ENCODE measurements around the gene PDLIM3.
"Not testable (repeated sequence)": the region's sequence is repeated elsewhere in the genome, so short reads cannot be mapped to it uniquely, and the experiment has no call there.

The PDLIM3 gene

GRCh38 chr4:185534866-185535611 is at the start of gene PDLIM3:
TSS of gene PDLIM3 (minus strand) at chr4:185535507. CDS start at chr4:185535434, 73 bp downstream.
- DNase-seq = no peak

DNA sequence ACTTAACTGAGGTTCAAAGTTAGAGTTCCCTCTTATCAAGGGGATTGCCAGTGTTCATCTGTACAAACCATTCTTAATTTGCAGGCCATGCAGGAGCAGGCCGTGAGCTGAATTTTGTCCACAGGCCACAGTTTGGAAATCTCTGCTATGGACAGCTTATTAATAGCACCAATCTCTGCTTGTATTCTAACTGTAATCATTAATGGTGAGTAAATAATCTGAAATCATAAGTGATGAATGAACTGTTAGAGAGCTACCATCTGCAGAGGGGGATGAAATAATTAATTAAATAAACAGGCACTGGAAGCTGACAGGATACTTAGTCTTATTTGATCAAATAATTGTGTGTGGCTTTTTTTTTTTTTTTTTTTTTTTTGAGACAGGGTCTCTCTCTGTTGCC is 48.5 kb upstream of the PDLIM3 start:
- DNase-seq = no peak

GRCh38 chr4:185582651-185583400 is 47.5 kb upstream of the PDLIM3 start:
- no peak for DNase-seq

- DNase-seq = no peak
These were observed 45.4 kb upstream of the PDLIM3 start for GRCh38 chr4:185580699-185581098.

- DNase-seq = no peak
These were observed 43.0 kb upstream of the PDLIM3 start for GRCh38 chr4:185578284-185578683.

DNA sequence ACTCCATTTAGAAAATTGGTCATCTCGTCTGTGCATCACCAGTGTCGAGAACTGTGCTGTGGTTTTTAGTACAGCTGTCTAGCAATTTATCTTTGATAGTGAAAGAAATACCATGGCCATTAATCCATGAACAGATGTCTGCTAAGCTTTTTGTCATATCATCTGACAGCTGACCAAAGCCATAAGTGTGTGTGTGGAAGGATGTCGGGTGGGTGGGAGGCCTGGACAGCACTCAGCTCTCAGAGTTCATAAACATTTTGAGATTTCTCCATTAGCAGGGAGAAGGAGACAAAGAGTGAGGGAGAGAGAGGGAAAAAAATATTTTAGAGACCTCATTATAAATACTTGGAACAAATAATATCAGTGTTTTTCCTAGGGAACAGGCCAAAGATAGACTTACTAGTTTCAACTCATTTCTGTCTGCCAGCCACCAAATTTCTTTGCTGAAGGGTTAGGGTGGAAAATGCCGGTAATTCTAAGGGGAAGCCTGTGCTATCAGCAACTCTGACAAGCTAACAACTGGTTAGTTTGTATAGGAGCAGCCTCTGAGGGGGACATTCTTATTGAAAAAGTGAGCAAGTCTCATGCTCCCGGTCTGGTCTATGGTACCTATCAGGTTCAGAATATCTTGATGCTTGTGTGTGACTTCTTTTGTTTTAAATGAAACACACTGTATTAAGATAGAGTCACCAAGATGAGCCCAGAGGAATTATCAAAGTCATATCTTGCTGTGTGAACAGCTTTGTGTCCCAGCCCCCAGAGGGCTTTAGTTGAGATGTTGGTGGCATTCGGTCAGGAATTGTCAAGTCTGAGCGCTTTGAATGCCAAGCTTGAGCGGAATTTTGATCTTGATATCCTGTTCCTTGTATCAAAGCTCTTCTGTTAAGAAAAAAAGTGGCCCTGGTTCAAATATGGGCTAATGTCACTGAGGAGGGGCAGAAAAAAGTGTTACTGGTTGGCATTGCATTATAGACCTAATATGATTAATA is 41.9 kb upstream of the PDLIM3 start:
- no peak for DNase-seq

- no peak for DNase-seq
These were observed 41.1 kb upstream of the PDLIM3 start for GRCh38 chr4:185576314-185576961.

GRCh38 chr4:185573651-185574199 is 38.4 kb upstream of the PDLIM3 start:
- no peak for DNase-seq

GRCh38 chr4:185570727-185571126 is 35.4 kb upstream of the PDLIM3 start:
- no peak for DNase-seq

DNA sequence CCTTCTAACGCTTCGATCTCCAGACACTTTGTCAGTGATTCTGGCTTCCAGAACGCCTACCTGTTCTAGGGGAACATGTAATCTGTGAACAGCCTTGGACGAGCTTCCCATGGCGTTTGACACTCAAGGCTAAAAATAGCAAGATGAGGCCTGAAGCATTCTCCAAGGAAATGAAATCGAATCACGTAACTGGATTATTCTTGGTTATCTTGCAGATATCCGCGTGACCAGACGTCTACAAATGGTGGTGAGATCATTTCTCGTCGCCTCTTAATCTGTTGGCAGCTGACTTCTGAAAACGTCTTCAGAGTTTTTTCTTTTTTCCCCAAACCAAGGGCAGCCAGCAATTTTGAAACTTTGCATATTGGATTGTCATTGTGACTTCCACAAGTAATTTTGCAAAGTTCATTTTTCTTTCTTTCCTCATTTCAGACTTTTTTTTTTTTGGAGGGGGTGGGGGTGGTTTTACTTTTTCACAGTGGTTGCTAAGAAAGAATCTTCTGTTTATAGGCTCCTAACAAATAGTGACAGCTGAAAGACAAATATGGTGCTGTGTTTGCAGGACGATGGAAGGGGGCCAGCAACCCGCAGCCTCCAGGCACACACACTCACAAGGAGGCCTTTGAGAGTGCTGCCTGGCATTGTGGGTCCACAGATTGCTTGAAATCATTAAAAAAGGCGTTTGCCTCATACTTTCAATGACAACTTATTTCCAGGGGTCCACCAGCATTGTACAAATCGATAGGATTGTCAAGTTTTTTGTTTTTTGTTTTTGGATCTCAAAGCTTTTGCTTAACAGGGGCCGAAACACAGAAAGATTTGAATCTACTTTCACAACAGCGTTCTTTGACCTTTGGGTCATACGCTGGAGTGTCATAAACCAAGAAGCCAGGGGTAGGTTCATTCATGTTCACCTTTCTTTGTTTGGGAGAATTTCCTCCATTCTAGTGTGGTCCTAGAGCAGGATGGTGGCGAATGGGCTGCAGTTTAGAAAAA is 32.4 kb upstream of the PDLIM3 start:
- no peak for DNase-seq

GRCh38 chr4:185566972-185567371 is 31.7 kb upstream of the PDLIM3 start:
- no peak for DNase-seq

DNA sequence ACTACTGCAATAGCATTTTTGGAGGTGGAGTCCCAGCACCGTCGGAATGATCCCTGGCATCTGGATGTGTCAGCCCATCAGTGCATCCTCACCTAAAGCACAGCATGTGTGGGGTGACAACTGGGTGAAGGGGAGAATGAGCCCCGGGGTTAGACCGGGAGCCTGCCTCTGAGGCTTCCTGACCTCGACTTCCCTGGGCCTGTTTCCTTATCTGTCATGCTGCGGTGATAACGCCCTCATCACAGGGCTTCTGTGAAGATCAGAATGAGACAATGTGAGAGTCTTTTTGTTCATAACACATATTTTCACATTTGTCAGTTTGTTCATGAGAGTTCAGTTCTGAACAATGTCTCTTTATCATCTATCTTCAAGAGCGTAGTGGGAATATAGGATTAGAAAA is 31.1 kb upstream of the PDLIM3 start:
- DNase-seq = no peak

DNA sequence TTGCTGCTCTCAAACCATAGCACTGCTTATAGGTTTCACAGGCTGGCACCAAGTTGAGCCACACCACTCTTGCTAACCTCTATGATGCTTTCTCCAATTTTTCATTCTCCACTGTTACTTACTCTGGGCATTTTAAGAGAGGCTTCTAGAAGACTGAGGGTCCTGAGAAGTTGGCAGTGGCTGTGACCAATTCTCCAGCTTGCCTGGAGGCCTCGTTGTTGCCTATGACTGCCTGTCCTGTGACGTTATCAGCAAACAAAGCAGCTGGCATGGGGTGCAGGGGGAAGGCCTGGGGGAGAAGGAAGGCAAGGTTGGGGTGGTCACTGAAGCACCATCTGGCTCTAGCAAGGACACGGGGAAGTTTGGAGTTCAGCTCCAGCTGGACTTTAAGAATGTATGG is 30.4 kb upstream of the PDLIM3 start:
- DNase-seq = no peak

DNA sequence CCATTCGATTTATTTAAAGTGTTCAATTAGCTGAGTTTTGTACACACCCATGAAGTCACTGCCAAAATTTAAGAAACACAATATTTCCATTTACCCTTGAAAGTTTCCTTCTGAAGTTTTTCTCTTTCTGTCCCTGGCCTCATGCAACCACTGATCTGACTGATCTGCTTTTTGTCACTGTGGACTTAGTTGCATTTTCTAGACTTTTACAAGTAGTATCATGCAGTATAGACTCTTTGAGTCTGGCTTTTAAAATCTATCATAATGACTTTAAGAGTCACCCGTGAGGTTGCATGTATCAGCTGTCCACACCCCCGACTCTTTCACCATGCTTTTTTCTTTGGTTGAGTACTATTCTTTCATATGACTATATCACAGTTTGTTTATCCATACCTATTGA is 29.0 kb upstream of the PDLIM3 start:
- DNase-seq = no peak

DNA sequence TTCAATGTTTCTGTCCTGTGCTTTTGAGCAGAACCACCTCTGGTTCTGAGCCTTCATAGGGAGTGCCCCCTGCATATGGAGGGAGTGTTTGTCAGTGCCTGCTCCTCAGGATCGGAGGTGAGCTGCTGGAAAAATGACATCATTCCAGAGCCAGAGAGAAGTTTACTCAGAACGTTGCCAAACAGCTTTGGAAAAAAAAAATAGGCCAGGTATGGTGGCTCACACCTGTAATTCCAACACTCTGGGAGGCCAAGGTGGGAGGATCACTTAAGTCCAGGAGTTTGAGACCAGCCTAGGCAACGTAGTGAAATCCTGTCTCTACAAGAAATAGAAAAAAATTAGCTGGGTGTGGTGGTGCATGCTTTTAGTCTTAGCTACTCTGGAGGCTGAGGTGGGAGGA is 27.2 kb upstream of the PDLIM3 start:
- DNase-seq = no peak

GRCh38 chr4:185560316-185560715 is 25.0 kb upstream of the PDLIM3 start:
- DNase-seq = no peak

DNA sequence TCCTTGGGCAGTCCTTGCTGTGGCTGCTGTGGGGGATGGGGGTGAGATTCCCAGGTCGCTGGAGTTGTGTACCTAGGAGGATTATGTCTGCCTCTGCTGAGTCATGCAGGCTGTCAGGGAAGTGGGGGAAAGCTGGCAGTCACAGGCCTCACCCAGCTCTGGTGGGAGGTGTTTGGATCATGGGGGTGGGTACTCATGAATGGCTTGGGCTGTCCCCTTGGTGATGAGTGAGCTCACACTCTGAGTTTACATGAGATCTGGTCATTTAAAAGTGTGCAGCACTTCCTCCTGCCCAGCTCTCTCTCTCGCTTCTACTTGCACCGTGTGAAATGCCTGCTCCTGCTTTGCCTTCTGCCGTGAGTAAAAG is 24.6 kb upstream of the PDLIM3 start:
- DNase-seq = no peak

- not testable (repeated sequence) for DNase-seq
These were observed 24.1 kb upstream of the PDLIM3 start for GRCh38 chr4:185559251-185559914.

GRCh38 chr4:185554365-185555126 is 19.2 kb upstream of the PDLIM3 start:
- DNase-seq = no peak

- no peak for DNase-seq
These were observed 16.9 kb upstream of the PDLIM3 start for GRCh38 chr4:185552254-185552653.

Data from NCI-H187 treated with DMSO at 0.1 percent for 48 hours (cell line).